ENCODE measurements around the gene HSF2BP. TPM values are rescaled to one million over a fixed set of nuclear protein-coding genes. Genes with fewer than 3 reads are reported as not detected.
"Not testable (repeated sequence)": the region's sequence is repeated elsewhere in the genome, so short reads cannot be mapped to it uniquely, and the experiment has no call there.

Gene HSF2BP
- total and polyA plus RNA-seq, 2 donors (not counting 1 experiment from before 2014, with no cell fraction given): 0.49 TPM

DNA sequence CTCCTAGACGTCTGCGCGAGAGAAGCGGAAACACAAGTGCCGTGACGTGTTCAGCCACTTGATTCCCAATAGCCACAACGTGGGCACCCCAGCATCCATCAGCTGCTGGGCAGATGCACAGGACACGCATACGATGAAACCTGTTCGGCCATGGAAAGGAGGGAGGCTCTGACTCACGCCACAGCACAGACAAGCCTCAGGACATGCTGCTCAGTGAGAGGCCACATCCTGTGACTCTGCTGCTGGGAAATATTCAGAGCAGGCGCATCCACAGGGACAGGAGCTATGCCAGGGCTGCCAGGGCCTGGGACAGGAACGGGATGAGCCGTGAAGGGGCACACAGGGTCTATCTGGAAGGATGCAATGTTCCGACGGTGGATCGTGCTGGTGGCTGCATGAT, 171.1 kb downstream of the HSF2BP start:
- POLR2A ChIA-PET: not testable (repeated sequence)

DNA sequence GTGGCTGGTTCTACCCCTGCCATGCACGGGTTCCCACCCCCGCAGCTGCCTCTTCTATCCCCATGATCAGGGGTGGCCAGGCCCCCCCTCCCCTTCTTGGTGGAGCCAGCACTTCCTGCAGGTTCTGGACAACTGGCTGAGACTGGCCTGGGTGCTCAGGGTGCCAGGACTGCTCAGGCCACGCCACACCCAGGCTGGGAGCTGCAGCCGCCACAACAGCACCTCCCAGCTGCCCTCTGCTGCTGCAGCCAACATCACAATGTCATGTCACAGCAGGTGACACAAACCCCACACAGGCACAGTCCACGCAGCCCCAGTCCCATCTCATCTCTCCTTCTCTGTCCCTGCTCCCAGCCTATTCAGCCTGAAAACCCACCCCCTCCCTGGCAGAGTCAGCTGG, 173.2 kb downstream of the HSF2BP start:
- H3K4me2 ChIP-seq (replicated peaks; ENCODE audit: low read depth, low read length, poor library complexity, severe bottlenecking); H3K9ac ChIP-seq (ENCODE audit: low read length); H3K27me3 Mint-ChIP-seq; H3K27ac Mint-ChIP-seq; H3K36me3 ChIP-seq (replicated peaks in 1 of 2; ENCODE audit: control extremely low read depth in 1 of 2, control insufficient read depth in 1 of 2, extremely low read depth in 1 of 2, insufficient read depth in 2 of 2, low read length in 1 of 2); ATAC-seq (ENCODE audit: low read depth); POLR2A ChIA-PET; H3K4me3 Mint-ChIP-seq; CTCF ChIA-PET; H4K20me1 ChIP-seq (ENCODE audit: control insufficient read depth, insufficient read depth, low read length, poor library complexity, severe bottlenecking); DNase-seq; H3K27ac ChIP-seq (ENCODE audit: low read length in 2 of 2); H3K27me3 ChIP-seq (replicated peaks in 1 of 4; ENCODE audit: control extremely low read depth in 1 of 4, control insufficient read depth in 3 of 4, insufficient read depth in 4 of 4, low read length in 3 of 4); intact Hi-C loops (cut with micrococcal nuclease); H3K79me2 ChIP-seq (ENCODE audit: control insufficient read depth, insufficient read depth, low read length); H3K9me3 ChIP-seq (ENCODE audit: control extremely low read depth in 1 of 3, control insufficient read depth in 2 of 3, insufficient read depth in 1 of 3, low read length in 2 of 3); H3K9me3 Mint-ChIP-seq (ENCODE audit: insufficient read depth); H3K4me3 ChIP-seq (ENCODE audit: control extremely low read depth in 1 of 5, extremely low read depth in 1 of 5, insufficient read depth in 1 of 5, low read depth in 2 of 5, low read length in 4 of 5); H3K4me1 ChIP-seq (ENCODE audit: control insufficient read depth in 2 of 2, insufficient read depth in 2 of 2, low read length in 2 of 2); H2AFZ ChIP-seq (ENCODE audit: insufficient read depth, low read depth, low read length, poor library complexity, severe bottlenecking); H3K4me1 Mint-ChIP-seq: not testable (repeated sequence)
- no CpG with 5 or more reads among the region's 5 CpGs for WGBS (ENCODE audit: insufficient coverage)

More for the DNA sequence above, 171.1 kb downstream of the HSF2BP start:
- H3K79me2 ChIP-seq (ENCODE audit: control insufficient read depth, insufficient read depth, low read length); H3K4me1 ChIP-seq (ENCODE audit: control insufficient read depth in 2 of 2, insufficient read depth in 2 of 2, low read length in 2 of 2); H3K27ac ChIP-seq (ENCODE audit: low read length in 2 of 2); CTCF ChIA-PET; H3K27me3 Mint-ChIP-seq; H3K4me1 Mint-ChIP-seq; H4K20me1 ChIP-seq (ENCODE audit: control insufficient read depth, insufficient read depth, low read length, poor library complexity, severe bottlenecking); H3K4me3 Mint-ChIP-seq; H3K4me2 ChIP-seq (replicated peaks; ENCODE audit: low read depth, low read length, poor library complexity, severe bottlenecking); intact Hi-C loops (cut with micrococcal nuclease); H2AFZ ChIP-seq (ENCODE audit: insufficient read depth, low read depth, low read length, poor library complexity, severe bottlenecking); ATAC-seq (ENCODE audit: low read depth); H3K36me3 ChIP-seq (replicated peaks in 1 of 2; ENCODE audit: control extremely low read depth in 1 of 2, control insufficient read depth in 1 of 2, extremely low read depth in 1 of 2, insufficient read depth in 2 of 2, low read length in 1 of 2); H3K27me3 ChIP-seq (replicated peaks in 1 of 4; ENCODE audit: control extremely low read depth in 1 of 4, control insufficient read depth in 3 of 4, insufficient read depth in 4 of 4, low read length in 3 of 4); H3K9ac ChIP-seq (ENCODE audit: low read length); H3K9me3 Mint-ChIP-seq (ENCODE audit: insufficient read depth); H3K27ac Mint-ChIP-seq; DNase-seq; H3K9me3 ChIP-seq (ENCODE audit: control extremely low read depth in 1 of 3, control insufficient read depth in 2 of 3, insufficient read depth in 1 of 3, low read length in 2 of 3); H3K4me3 ChIP-seq (ENCODE audit: control extremely low read depth in 1 of 5, extremely low read depth in 1 of 5, insufficient read depth in 1 of 5, low read depth in 2 of 5, low read length in 4 of 5): not testable (repeated sequence)
- no CpG with 5 or more reads among the region's 17 CpGs for WGBS (ENCODE audit: insufficient coverage)

DNA sequence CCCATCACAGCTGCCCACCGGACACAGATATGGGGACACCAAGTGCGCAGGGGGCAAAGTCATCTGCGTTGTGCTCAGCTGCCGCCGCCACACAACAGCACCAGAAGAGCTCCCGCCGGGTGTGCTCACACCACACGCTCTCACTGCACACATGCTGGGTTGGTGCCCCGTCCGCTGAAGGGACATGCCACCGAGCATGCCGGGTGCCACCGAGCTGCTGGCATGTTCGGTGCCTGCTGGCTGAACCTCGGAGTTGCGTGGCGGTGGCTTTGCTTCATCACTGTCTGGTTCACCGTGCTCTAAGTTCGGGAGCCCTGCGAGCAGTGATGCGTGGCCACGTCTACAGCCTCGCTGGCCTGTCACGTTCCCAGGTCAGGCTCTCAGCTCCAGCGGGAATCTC, 174.3 kb downstream of the HSF2BP start:
- CTCF ChIA-PET; ATAC-seq (ENCODE audit: low read depth); H2AFZ ChIP-seq (ENCODE audit: insufficient read depth, low read depth, low read length, poor library complexity, severe bottlenecking); H3K27me3 ChIP-seq (replicated peaks in 1 of 4; ENCODE audit: control extremely low read depth in 1 of 4, control insufficient read depth in 3 of 4, insufficient read depth in 4 of 4, low read length in 3 of 4); H3K27ac Mint-ChIP-seq; H3K4me3 ChIP-seq (ENCODE audit: control extremely low read depth in 1 of 5, extremely low read depth in 1 of 5, insufficient read depth in 1 of 5, low read depth in 2 of 5, low read length in 4 of 5); H3K4me1 Mint-ChIP-seq; H3K4me3 Mint-ChIP-seq; H3K36me3 ChIP-seq (replicated peaks in 1 of 2; ENCODE audit: control extremely low read depth in 1 of 2, control insufficient read depth in 1 of 2, extremely low read depth in 1 of 2, insufficient read depth in 2 of 2, low read length in 1 of 2); POLR2A ChIA-PET; H3K4me2 ChIP-seq (replicated peaks; ENCODE audit: low read depth, low read length, poor library complexity, severe bottlenecking); H3K27me3 Mint-ChIP-seq; H3K79me2 ChIP-seq (ENCODE audit: control insufficient read depth, insufficient read depth, low read length); H3K9me3 ChIP-seq (ENCODE audit: control extremely low read depth in 1 of 3, control insufficient read depth in 2 of 3, insufficient read depth in 1 of 3, low read length in 2 of 3); DNase-seq; H3K27ac ChIP-seq (ENCODE audit: low read length in 2 of 2); H3K4me1 ChIP-seq (ENCODE audit: control insufficient read depth in 2 of 2, insufficient read depth in 2 of 2, low read length in 2 of 2); H3K9me3 Mint-ChIP-seq (ENCODE audit: insufficient read depth); H4K20me1 ChIP-seq (ENCODE audit: control insufficient read depth, insufficient read depth, low read length, poor library complexity, severe bottlenecking); intact Hi-C loops (cut with micrococcal nuclease); H3K9ac ChIP-seq (ENCODE audit: low read length): not testable (repeated sequence)
- no CpG with 5 or more reads among the region's 25 CpGs for WGBS (ENCODE audit: insufficient coverage)

DNA sequence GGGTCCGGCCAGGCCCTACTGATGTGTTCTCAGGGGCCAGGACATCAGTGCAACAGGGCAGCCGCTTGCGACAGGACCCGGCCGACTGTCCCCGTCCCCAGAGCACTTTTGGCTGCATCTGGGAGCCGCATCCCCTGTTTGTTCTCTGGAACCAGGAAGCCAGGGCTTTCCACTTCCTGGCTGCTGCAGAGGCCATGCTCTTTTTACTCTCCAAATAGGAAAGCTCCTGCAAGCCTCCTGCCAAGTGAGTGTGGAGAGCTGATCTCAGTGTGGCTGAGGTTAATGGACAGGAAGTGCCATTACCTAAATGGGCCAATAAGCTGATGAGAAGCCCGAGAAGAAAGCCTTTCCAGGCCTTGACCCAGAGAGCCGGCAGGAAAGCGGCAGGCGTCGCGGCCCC, 180.1 kb downstream of the HSF2BP start:
- POLR2A ChIA-PET; H3K27me3 Mint-ChIP-seq; ATAC-seq (ENCODE audit: low read depth); H3K4me1 Mint-ChIP-seq; H3K9ac ChIP-seq (ENCODE audit: low read length); H3K36me3 ChIP-seq (replicated peaks in 1 of 2; ENCODE audit: control extremely low read depth in 1 of 2, control insufficient read depth in 1 of 2, extremely low read depth in 1 of 2, insufficient read depth in 2 of 2, low read length in 1 of 2); H4K20me1 ChIP-seq (ENCODE audit: control insufficient read depth, insufficient read depth, low read length, poor library complexity, severe bottlenecking); intact Hi-C loops (cut with micrococcal nuclease); H3K79me2 ChIP-seq (ENCODE audit: control insufficient read depth, insufficient read depth, low read length); H3K9me3 Mint-ChIP-seq (ENCODE audit: insufficient read depth); H3K4me2 ChIP-seq (replicated peaks; ENCODE audit: low read depth, low read length, poor library complexity, severe bottlenecking); DNase-seq; H3K27ac ChIP-seq (ENCODE audit: low read length in 2 of 2); H3K9me3 ChIP-seq (ENCODE audit: control extremely low read depth in 1 of 3, control insufficient read depth in 2 of 3, insufficient read depth in 1 of 3, low read length in 2 of 3); H2AFZ ChIP-seq (ENCODE audit: insufficient read depth, low read depth, low read length, poor library complexity, severe bottlenecking); H3K4me3 Mint-ChIP-seq; H3K27ac Mint-ChIP-seq; H3K4me3 ChIP-seq (ENCODE audit: control extremely low read depth in 1 of 5, extremely low read depth in 1 of 5, insufficient read depth in 1 of 5, low read depth in 2 of 5, low read length in 4 of 5); H3K4me1 ChIP-seq (ENCODE audit: control insufficient read depth in 2 of 2, insufficient read depth in 2 of 2, low read length in 2 of 2); CTCF ChIA-PET; H3K27me3 ChIP-seq (replicated peaks in 1 of 4; ENCODE audit: control extremely low read depth in 1 of 4, control insufficient read depth in 3 of 4, insufficient read depth in 4 of 4, low read length in 3 of 4): not testable (repeated sequence)
- no CpG with 5 or more reads among the region's 13 CpGs for WGBS (ENCODE audit: insufficient coverage)
